Measurements from ENCODE around the gene EAF1. TPM values are rescaled to one million over a fixed set of nuclear protein-coding genes. Genes with fewer than 3 reads are reported as not detected.
"Not testable (repeated sequence)": the region's sequence is repeated elsewhere in the genome, so short reads cannot be mapped to it uniquely, and the experiment has no call there.

The EAF1 gene
- total and polyA plus RNA-seq, 5 donors from 2014 or later, result 7.9 to 27.9 (median 10.2) TPM

DNA sequence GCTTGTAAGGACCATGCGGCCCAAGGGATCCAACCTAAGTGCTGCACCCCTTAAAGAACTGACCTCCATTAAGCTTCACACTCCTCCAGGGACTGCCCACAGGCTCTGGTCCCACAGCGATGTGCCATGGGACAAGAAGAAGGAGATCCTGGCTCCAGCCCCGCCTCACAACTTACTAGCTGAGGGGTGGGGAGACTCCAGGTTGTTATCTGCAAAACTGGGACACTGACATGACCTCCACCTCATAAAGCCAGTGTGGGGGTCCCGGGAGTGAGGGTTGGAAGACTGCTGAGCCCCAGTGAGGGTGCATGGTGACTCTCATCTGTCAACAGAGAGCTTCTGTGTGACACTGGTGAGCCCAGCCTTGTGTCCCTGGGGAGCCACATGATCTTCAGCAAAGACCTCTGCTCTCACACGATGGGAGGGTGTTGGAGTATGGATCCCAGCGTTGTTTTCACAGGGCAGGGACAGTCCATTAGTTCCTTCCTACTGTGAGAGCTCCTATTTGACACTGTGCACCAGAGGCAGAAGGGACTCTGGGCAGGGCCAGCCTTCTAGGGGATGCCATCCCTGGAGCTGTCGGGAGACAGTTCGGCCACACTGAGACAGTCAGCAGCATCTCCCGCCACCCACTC lies 26.7 kb downstream of the EAF1 start:
- no peaks in the 10 kb centered on the region for H3K4me1 Mint-ChIP-seq
- H3K9me3 Mint-ChIP-seq, result no peaks in the 10 kb centered on the region

DNA sequence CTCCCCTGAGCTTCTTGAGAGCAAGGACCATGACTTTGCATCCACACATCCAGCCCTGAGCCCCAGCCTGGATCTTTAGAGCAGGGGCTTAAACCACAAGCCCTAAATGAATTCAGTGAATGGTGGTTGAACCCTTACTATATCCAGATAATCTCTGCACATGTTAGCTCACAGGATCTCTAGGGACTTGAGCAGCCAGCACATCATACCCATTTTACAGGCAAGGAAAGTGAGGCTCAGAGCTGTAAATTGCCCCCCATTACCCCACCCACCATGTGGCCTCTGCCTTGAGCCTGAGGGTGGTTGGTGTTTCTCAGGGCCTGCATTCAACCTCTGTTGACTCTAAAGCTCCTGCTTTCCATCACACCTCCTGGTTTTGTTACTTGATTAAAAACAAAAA lies 27.6 kb downstream of the EAF1 start:
- no peaks in the 10 kb centered on the region for H3K36me3 ChIP-seq (ENCODE audit: control insufficient read depth, insufficient read depth, low read length)
- H3K27me3 ChIP-seq (ENCODE audit: control insufficient read depth, insufficient read depth, low read length), result no peaks in the 10 kb centered on the region
- DNase-seq (no peak), ATAC-seq (ENCODE audit: low read depth in 2 of 2) (no peak)
- H3K4me1 ChIP-seq (ENCODE audit: control insufficient read depth, insufficient read depth, low read length, poor library complexity, severe bottlenecking), result no peaks in the 10 kb centered on the region
- H3K27me3 Mint-ChIP-seq, result no peaks in the 10 kb centered on the region
- H3K27ac Mint-ChIP-seq, result peak overlapping the region in 1 of 3 donors; percentile 79
- H3K36me3 Mint-ChIP-seq, result peaks cover 20% of the 10 kb centered on the region
- peak overlapping the region in 1 of 4 donors; percentile 27 for H3K4me3 Mint-ChIP-seq
- H3K4me1 Mint-ChIP-seq, result no peaks in the 10 kb centered on the region
- no peaks in the 10 kb centered on the region for H3K9me3 Mint-ChIP-seq
- H3K4me3 ChIP-seq (ENCODE audit: low read depth, low read length), result no peak overlapping the region
- no peaks in the 10 kb centered on the region for H3K9me3 ChIP-seq (ENCODE audit: control insufficient read depth in 2 of 2, low read length in 2 of 2)
- no peak overlapping the region for H3K27ac ChIP-seq (ENCODE audit: insufficient read depth, low read length, poor library complexity, severe bottlenecking)

More for the DNA sequence above, 26.7 kb downstream of the EAF1 start:
- DNase-seq (no peak), ATAC-seq (ENCODE audit: low read depth in 2 of 2) (no peak)
- Mint-ChIP-seq H3K27ac (peak overlapping the region in 1 of 3 donors; percentile 15), H3K4me3 (no peak overlapping the region), H3K36me3 (peaks cover 23% of the 10 kb centered on the region), H3K27me3 (no peaks in the 10 kb centered on the region)
- Histone ChIP-seq H3K36me3 (ENCODE audit: control insufficient read depth, insufficient read depth, low read length) (no peaks in the 10 kb centered on the region), H3K27me3 (ENCODE audit: control insufficient read depth, insufficient read depth, low read length) (no peaks in the 10 kb centered on the region), H3K9me3 (ENCODE audit: control insufficient read depth in 2 of 2, low read length in 2 of 2) (no peaks in the 10 kb centered on the region), H3K4me3 (ENCODE audit: low read depth, low read length) (no peak overlapping the region), H3K27ac (ENCODE audit: insufficient read depth, low read length, poor library complexity, severe bottlenecking) (no peak overlapping the region), H3K4me1 (ENCODE audit: control insufficient read depth, insufficient read depth, low read length, poor library complexity, severe bottlenecking) (no peaks in the 10 kb centered on the region)

GRCh38 chr3:15455756-15456155 lies 28.4 kb downstream of the EAF1 start:
- H3K27me3 Mint-ChIP-seq, result no peaks in the 10 kb centered on the region
- no peak overlapping the region for H3K4me3 ChIP-seq (ENCODE audit: low read depth, low read length)
- H3K27me3 ChIP-seq (ENCODE audit: control insufficient read depth, insufficient read depth, low read length), result no peaks in the 10 kb centered on the region
- H3K36me3 ChIP-seq (ENCODE audit: control insufficient read depth, insufficient read depth, low read length), result no peaks in the 10 kb centered on the region
- peaks cover under 1% of the 10 kb centered on the region for H3K4me1 ChIP-seq (ENCODE audit: control insufficient read depth, insufficient read depth, low read length, poor library complexity, severe bottlenecking)
- no peaks in the 10 kb centered on the region for H3K9me3 ChIP-seq (ENCODE audit: control insufficient read depth in 2 of 2, low read length in 2 of 2)
- peaks cover 0 to 6% (median 2%) of the 10 kb centered on the region in 4 donors for H3K4me1 Mint-ChIP-seq
- ATAC-seq (ENCODE audit: low read depth in 2 of 2) (no peak), DNase-seq (no peak)
- H3K27ac Mint-ChIP-seq, result peak overlapping the region in 1 of 3 donors; percentile 32
- no peak overlapping the region for H3K27ac ChIP-seq (ENCODE audit: insufficient read depth, low read length, poor library complexity, severe bottlenecking)
- H3K9me3 Mint-ChIP-seq, result no peaks in the 10 kb centered on the region
- peaks cover 15% of the 10 kb centered on the region for H3K36me3 Mint-ChIP-seq
- no peak overlapping the region for H3K4me3 Mint-ChIP-seq

DNA sequence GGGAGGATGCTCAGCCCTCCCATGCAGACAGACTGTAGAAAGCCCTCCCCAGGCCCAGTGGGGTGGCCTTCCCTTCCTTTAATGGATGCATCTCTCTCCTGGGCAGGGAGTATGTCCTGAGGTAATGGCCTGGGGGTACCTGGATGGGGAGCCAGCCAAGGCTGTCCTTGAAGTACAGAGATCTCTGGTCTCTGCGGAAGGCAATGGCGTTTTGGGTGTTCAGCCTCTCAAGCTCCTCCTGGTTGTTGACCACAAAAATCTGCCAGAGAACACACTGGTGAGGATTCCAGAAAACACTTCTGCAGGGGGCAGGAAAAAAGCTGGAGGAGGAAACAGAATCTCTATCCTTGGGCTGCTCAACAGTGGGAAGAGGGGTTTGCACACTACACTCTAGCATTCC lies 28.9 kb downstream of the EAF1 start:
- Histone ChIP-seq H3K36me3 (ENCODE audit: control insufficient read depth, insufficient read depth, low read length) (no peaks in the 10 kb centered on the region), H3K4me3 (ENCODE audit: low read depth, low read length) (no peak overlapping the region), H3K27me3 (ENCODE audit: control insufficient read depth, insufficient read depth, low read length) (no peaks in the 10 kb centered on the region), H3K27ac (ENCODE audit: insufficient read depth, low read length, poor library complexity, severe bottlenecking) (no peak overlapping the region), H3K4me1 (ENCODE audit: control insufficient read depth, insufficient read depth, low read length, poor library complexity, severe bottlenecking) (peaks cover 6% of the 10 kb centered on the region), H3K9me3 (ENCODE audit: control insufficient read depth in 2 of 2, low read length in 2 of 2) (no peaks in the 10 kb centered on the region)
- DNase-seq (no peak), ATAC-seq (ENCODE audit: low read depth in 2 of 2) (no peak)
- H3K27ac Mint-ChIP-seq, result no peak overlapping the region
- H3K4me1 Mint-ChIP-seq, result peaks cover 0 to 12% (median 8%) of the 10 kb centered on the region in 4 donors
- peaks cover 14% of the 10 kb centered on the region for H3K36me3 Mint-ChIP-seq
- H3K4me3 Mint-ChIP-seq, result no peak overlapping the region
- no peaks in the 10 kb centered on the region for H3K27me3 Mint-ChIP-seq
- H3K9me3 Mint-ChIP-seq, result no peaks in the 10 kb centered on the region

- H3K4me3 ChIP-seq (ENCODE audit: low read depth, low read length); H3K27ac ChIP-seq (ENCODE audit: insufficient read depth, low read length, poor library complexity, severe bottlenecking); DNase-seq; H3K9me3 ChIP-seq (ENCODE audit: control insufficient read depth in 2 of 2, low read length in 2 of 2); H3K27me3 ChIP-seq (ENCODE audit: control insufficient read depth, insufficient read depth, low read length); H3K27ac Mint-ChIP-seq; H3K27me3 Mint-ChIP-seq; H3K4me1 ChIP-seq (ENCODE audit: control insufficient read depth, insufficient read depth, low read length, poor library complexity, severe bottlenecking); H3K9me3 Mint-ChIP-seq; H3K4me3 Mint-ChIP-seq; H3K36me3 ChIP-seq (ENCODE audit: control insufficient read depth, insufficient read depth, low read length); ATAC-seq (ENCODE audit: low read depth in 2 of 2): not testable (repeated sequence)
- peaks cover 15% of the 10 kb centered on the region for H3K36me3 Mint-ChIP-seq
- H3K4me1 Mint-ChIP-seq, result peaks cover 0 to 16% (median 11%) of the 10 kb centered on the region in 4 donors
Observed at GRCh38 chr3:15456915-15457314, 29.5 kb downstream of the EAF1 start.

DNA sequence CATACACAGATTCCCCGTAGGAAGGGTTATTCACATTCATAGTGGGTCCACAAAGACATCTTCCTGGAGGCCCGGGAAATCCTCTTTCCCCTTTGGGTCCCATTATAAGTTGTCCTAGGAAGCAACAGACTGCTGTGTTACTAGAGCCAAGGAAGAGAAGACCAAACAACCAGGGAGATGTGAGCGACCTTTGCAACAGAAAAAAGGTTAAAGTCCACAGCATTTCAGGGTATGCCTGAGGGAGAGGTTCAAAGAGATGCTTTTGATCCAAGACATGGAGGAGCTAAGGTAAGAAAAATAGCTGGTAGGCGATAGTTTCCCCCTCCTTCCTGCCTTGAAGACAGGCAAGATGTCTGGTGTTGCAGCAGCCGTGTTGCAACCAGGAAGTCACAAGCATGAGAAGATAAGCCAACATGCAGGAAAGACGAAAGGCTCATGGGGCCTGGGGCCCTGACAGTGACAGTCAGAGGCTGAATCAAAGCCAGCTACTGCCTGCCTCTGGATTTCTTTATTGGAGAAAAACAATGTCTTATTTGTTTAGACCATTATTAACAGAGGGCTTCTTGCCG lies 30.9 kb downstream of the EAF1 start:
- H3K9me3 ChIP-seq (ENCODE audit: control insufficient read depth in 2 of 2, low read length in 2 of 2), result no peaks in the 10 kb centered on the region
- no peaks in the 10 kb centered on the region for H3K36me3 ChIP-seq (ENCODE audit: control insufficient read depth, insufficient read depth, low read length)
- H3K4me1 Mint-ChIP-seq, result peaks cover 0 to 25% (median 13%) of the 10 kb centered on the region in 4 donors
- H3K9me3 Mint-ChIP-seq, result no peaks in the 10 kb centered on the region
- no peaks in the 10 kb centered on the region for H3K27me3 Mint-ChIP-seq
- H3K4me3 ChIP-seq (ENCODE audit: low read depth, low read length), result no peak overlapping the region
- no peaks in the 10 kb centered on the region for H3K27me3 ChIP-seq (ENCODE audit: control insufficient read depth, insufficient read depth, low read length)
- DNase-seq, result no peak
- no peak overlapping the region for H3K4me3 Mint-ChIP-seq
- peaks cover 18% of the 10 kb centered on the region for H3K36me3 Mint-ChIP-seq
- no peak overlapping the region for H3K27ac Mint-ChIP-seq
- ATAC-seq (ENCODE audit: low read depth in 2 of 2), result no peak
- H3K4me1 ChIP-seq (ENCODE audit: control insufficient read depth, insufficient read depth, low read length, poor library complexity, severe bottlenecking), result peaks cover 9% of the 10 kb centered on the region
- H3K27ac ChIP-seq (ENCODE audit: insufficient read depth, low read length, poor library complexity, severe bottlenecking), result no peak overlapping the region

DNA sequence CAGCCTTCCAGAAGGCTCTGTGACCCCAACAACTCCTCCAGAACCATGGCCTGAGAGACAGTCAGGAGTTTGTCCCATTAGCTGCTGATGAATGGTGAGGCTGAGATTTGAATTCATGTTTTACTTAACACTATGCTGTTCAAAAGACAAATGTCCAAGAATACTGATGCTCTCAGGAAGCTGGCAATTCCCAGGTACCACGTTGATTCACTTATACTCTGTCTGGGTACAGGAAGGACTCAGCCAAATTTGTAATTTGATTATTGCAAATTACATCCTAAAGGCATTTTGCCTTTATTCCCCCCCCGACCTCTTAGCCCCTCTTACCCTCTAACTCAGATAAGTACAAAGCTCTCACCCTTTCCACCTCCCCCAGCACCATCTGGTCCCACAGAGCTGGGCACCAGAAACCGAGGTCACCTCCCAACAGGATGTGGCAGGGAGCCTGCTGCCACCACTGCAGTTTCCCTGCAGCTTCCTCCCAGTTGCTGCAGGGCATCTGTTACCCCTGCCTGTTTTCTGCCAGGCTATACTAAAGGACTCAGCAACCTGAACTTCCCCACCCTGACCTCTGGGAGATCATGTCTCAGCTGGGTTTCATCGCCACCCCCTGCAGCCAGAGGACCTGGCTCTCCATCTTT lies 33.6 kb downstream of the EAF1 start:
- peak overlapping the region in 2 of 3 donors; percentile 15 to 75 for H3K27ac Mint-ChIP-seq

More for the DNA sequence above, 33.6 kb downstream of the EAF1 start:
- H3K36me3 ChIP-seq (ENCODE audit: control insufficient read depth, insufficient read depth, low read length), result no peaks in the 10 kb centered on the region
- H3K4me3 ChIP-seq (ENCODE audit: low read depth, low read length), result no peak overlapping the region
- peaks cover 0 to 25% (median 13%) of the 10 kb centered on the region in 4 donors for H3K4me1 Mint-ChIP-seq
- H3K36me3 Mint-ChIP-seq, result peaks cover 23% of the 10 kb centered on the region
- H3K4me3 Mint-ChIP-seq, result peak overlapping the region in 1 of 4 donors; percentile 60
- H3K27me3 ChIP-seq (ENCODE audit: control insufficient read depth, insufficient read depth, low read length), result no peaks in the 10 kb centered on the region
- ATAC-seq (ENCODE audit: low read depth in 2 of 2) (peak in 1 of 2 donors; percentile 42), DNase-seq (peak in 1 of 3 donors; percentile 57)
- no peak overlapping the region for H3K27ac ChIP-seq (ENCODE audit: insufficient read depth, low read length, poor library complexity, severe bottlenecking)
- H3K9me3 ChIP-seq (ENCODE audit: control insufficient read depth in 2 of 2, low read length in 2 of 2), result no peaks in the 10 kb centered on the region
- no peaks in the 10 kb centered on the region for H3K9me3 Mint-ChIP-seq
- no peaks in the 10 kb centered on the region for H3K27me3 Mint-ChIP-seq
- H3K4me1 ChIP-seq (ENCODE audit: control insufficient read depth, insufficient read depth, low read length, poor library complexity, severe bottlenecking), result peaks cover 9% of the 10 kb centered on the region

Data from CD4-positive, CD25-positive, alpha-beta regulatory T cell (primary cell).